Tibial nerve (tissue), 4 donors: Measurements from ENCODE around the gene OR2V2. TPM values are rescaled to one million over a fixed set of nuclear protein-coding genes. Genes with fewer than 3 reads are reported as not detected.
A peak's percentile ranks its signal among the peaks of the same experiment; 100 is the strongest.

Experiments used
- DNase-seq, 2 donors: peaks; one replicate each; pipeline ENCODE4 v3.0.0-alpha.2; 2019; ENCODE audit warnings: low spot score in 2 of 2
- H3K27ac ChIP-seq, 4 donors: fragments of 200-600 bp; sonication (generic) in 3 of 4; one replicate each; pipeline ENCODE4 v1.5.1; 2017 to 2019; ENCODE audit warnings: mild to moderate bottlenecking in 1 of 4
- H3K27me3 ChIP-seq, 2 donors: fragments of 200-600 bp; sonication (generic) in 1 of 2; one replicate each; pipeline versions ENCODE4 v1.5.1 to v1.6.0; 2017 to 2019
- H3K36me3 ChIP-seq, 3 donors: fragments of 200-600 bp; sonication (generic); one replicate each; pipeline ENCODE4 v1.5.1; 2018 to 2019
- H3K4me1 ChIP-seq, 4 donors: fragments of 200-600 bp; sonication (generic) in 3 of 4; one replicate each; pipeline ENCODE4 v1.5.1; 2017 to 2019
- H3K4me3 ChIP-seq, 4 donors: fragments of 200-600 bp; sonication (generic) in 3 of 4; one replicate each; pipeline ENCODE4 v1.5.1; 2017 to 2019; ENCODE audit warnings: mild to moderate bottlenecking in 1 of 4, moderate library complexity in 1 of 4
- H3K9me3 ChIP-seq, 4 donors: fragments of 200-600 bp; sonication (generic) in 3 of 4; one replicate each; pipeline ENCODE4 v1.5.1; 2017 to 2019
- CTCF ChIP-seq, 5 experiments: fragments of 200-600 bp in 3 of 5; fragments of 450-650 bp in 2 of 5; sonication (generic) in 3 of 5; IDR thresholded peaks; one replicate each; pipeline ENCODE4 v1.5.1; 2016 to 2019; ENCODE audit warnings: antibody characterized with exemption in 5 of 5, mild to moderate bottlenecking in 3 of 5, moderate library complexity in 2 of 5
- EP300 ChIP-seq, 2 donors: sonication (generic); formaldehyde crosslinking; IDR thresholded peaks; one replicate each; pipeline ENCODE4 v1.6.1; 2017; ENCODE audit warnings: antibody characterized with exemption in 2 of 2, mild to moderate bottlenecking in 1 of 2
- POLR2A ChIP-seq, 2 donors: fragments of 450-650 bp; IDR thresholded peaks; one replicate each; pipeline ENCODE4 v1.6.1; 2017; ENCODE audit warnings: antibody characterized with exemption in 2 of 2, mild to moderate bottlenecking in 2 of 2, moderate library complexity in 2 of 2
- WGBS, 2 donors: methylation state at CpG; one replicate each; pipeline ENCODE4 v1.1.5; 2018; 5-methylcytosine and 5-hydroxymethylcytosine counted together
- total RNA-seq, 4 donors: library from RNA; depleted of rRNA; stranded (reverse); fragments of >200 nt; gene quantifications; one replicate each; pipeline ENCODE4 v1.1.0, GENCODE V29; 2016

Gene OR2V2
- total RNA-seq, 4 donors from 2014 or later: not detected

DNA sequence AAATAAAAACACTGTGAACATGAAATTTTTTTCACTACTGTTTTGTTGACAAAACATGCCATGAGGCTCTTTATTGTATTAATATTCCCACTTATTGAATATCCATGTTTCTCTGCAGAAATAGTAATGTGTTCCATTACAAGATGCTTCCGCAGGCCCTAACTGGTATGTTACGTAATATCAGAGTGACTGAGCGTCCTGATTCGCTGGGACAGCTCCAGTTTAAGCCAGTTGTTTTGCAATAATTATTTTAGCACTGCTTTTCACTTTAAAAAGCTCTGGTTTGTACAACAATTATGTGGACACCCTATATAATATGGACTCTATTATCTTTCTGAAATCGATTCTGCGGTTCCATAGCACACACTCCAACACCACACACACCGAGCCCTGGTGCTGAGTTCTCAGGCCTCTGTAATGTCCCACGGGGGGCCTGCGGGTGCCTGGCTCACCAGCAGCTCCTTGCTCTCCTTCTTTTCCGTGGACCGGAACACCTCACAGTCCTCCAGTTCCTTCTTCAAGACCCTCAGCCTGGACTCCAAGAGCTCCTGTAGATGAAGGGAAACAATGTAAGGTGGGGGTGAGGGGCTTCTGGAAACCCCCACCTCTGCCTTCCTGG, 55.8 kb downstream of the OR2V2 start:
- Histone ChIP-seq H3K4me3 (peak overlapping the region in 1 of 4 donors; percentile 83), H3K27me3 (no peaks in the 10 kb centered on the region), H3K4me1 (peaks cover 0 to 37% (median 13%) of the 10 kb centered on the region in 4 donors), H3K27ac (peak overlapping the region in 2 of 4 donors; percentile 15 to 92), H3K36me3 (peaks cover 0 to 5% (median 0%) of the 10 kb centered on the region in 3 donors), H3K9me3 (no peaks in the 10 kb centered on the region)
- WGBS, 2 donors: 69% methylated on average over 11 of the region's 11 CpGs
- TF ChIP-seq EP300 (IDR thresholded peaks at IDR 0.05) (peak in 1 of 2 donors; percentile 33), CTCF (IDR thresholded peaks at IDR 0.05) (no peak)
- DNase-seq: no peak

DNA sequence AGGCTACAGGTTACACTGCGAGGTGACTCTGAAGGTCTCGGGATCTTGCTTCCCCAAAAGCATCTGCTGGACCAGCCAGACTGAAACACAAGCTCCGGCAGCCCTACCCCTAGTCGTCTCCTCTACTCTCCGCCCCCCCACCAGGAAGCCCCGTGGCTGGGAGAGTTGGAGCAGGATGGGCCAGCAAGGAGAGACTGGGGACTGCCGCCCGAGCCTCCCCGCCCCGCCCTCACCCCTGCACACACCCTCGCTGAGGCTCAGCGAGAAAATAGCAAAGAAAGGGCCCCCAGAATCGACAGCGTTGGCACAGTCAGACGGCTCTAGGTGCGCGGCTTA, 56.4 kb downstream of the OR2V2 start:
- no peak for DNase-seq
- H3K4me1 ChIP-seq: peaks cover 0 to 37% (median 13%) of the 10 kb centered on the region in 4 donors
- H3K9me3 ChIP-seq: no peaks in the 10 kb centered on the region
- H3K27ac ChIP-seq: peak overlapping the region in 3 of 4 donors; percentile 10 to 92 (median 15)
- no peaks in the 10 kb centered on the region for H3K36me3 ChIP-seq
- TF ChIP-seq POLR2A (IDR thresholded peaks at IDR 0.05): no peak
- no peak for TF ChIP-seq CTCF (IDR thresholded peaks at IDR 0.05)
- no peak for TF ChIP-seq EP300 (IDR thresholded peaks at IDR 0.05)
- H3K27me3 ChIP-seq: no peaks in the 10 kb centered on the region
- peak overlapping the region; percentile 61 to 83 (median 72) for H3K4me3 ChIP-seq
- 11 to 14% methylated on average over 11 to 17 of the region's 17 CpGs for WGBS, 2 donors

- H3K9me3 ChIP-seq: no peaks in the 10 kb centered on the region
- H3K4me1 ChIP-seq: peaks cover 0 to 37% (median 13%) of the 10 kb centered on the region in 4 donors
- H3K27ac ChIP-seq: peak overlapping the region; percentile 9 to 92 (median 19)
- no peaks in the 10 kb centered on the region for H3K36me3 ChIP-seq
- peak overlapping the region; percentile 61 to 83 (median 72) for H3K4me3 ChIP-seq
- no peak for TF ChIP-seq POLR2A (IDR thresholded peaks at IDR 0.05)
- TF ChIP-seq CTCF (IDR thresholded peaks at IDR 0.05): no peak
- no peak for TF ChIP-seq EP300 (IDR thresholded peaks at IDR 0.05)
- WGBS, 2 donors: 1 to 3% methylated on average over 24 to 62 of the region's 67 CpGs
- H3K27me3 ChIP-seq: no peaks in the 10 kb centered on the region
- DNase-seq: no peak
Measured at GRCh38 chr5:181204113-181204825, 56.9 kb downstream of the OR2V2 start.

- H3K36me3 ChIP-seq: no peaks in the 10 kb centered on the region
- no peaks in the 10 kb centered on the region for H3K9me3 ChIP-seq
- H3K27me3 ChIP-seq: no peaks in the 10 kb centered on the region
- WGBS, 2 donors: 2 to 4% methylated on average over 49 to 51 of the region's 94 CpGs
- TF ChIP-seq POLR2A (IDR thresholded peaks at IDR 0.05) (no peak), EP300 (IDR thresholded peaks at IDR 0.05) (no peak), CTCF (IDR thresholded peaks at IDR 0.05) (no peak)
- H3K4me1 ChIP-seq: peaks cover 0 to 37% (median 13%) of the 10 kb centered on the region in 4 donors
- H3K27ac ChIP-seq: peak within 1 kb of the TSS; percentile 9 to 92 (median 58)
- peak within 1 kb of the TSS; percentile 61 to 83 (median 72) for H3K4me3 ChIP-seq
- DNase-seq: no peak
Measured at GRCh38 chr5:181204826-181205760, 57.7 kb downstream of the OR2V2 start, which contains the start of gene TRIM7. Gene TRIM7 (minus strand): TSS chr5:181205196. CDS start chr5:181205110, 86 bp downstream.
